PFSK-1 (cell line): ENCODE measurements around the gene VPS37B.

Experiments used
- FOXP2 ChIP-seq: optimal IDR thresholded peaks from 2 replicates; pipeline ENCODE3; 2011; ENCODE audit warnings: borderline replicate concordance, control low read depth, inconsistent platforms; ENCODE audit not compliant: insufficient read depth; ENCODE audit errors: extremely low read length, extremely low read depth
- POLR2AphosphoS5 ChIP-seq: IDR thresholded peaks from 2 replicates; pipeline ENCODE4 v1.6.1; 2012; ENCODE audit warnings: low read depth, mild to moderate bottlenecking, control low read depth, low read length, moderate library complexity
- SIN3A ChIP-seq: IDR thresholded peaks from 2 replicates; pipeline ENCODE4 v1.6.1; 2012; ENCODE audit warnings: mild to moderate bottlenecking, low read length, moderate library complexity, borderline replicate concordance; ENCODE audit not compliant: insufficient read depth
- TAF1 ChIP-seq: IDR thresholded peaks from 2 replicates; pipeline ENCODE4 v1.6.1; 2012; ENCODE audit warnings: low read length, control low read depth, borderline replicate concordance; ENCODE audit not compliant: insufficient read depth
- TF ChIP-seq, protein P1 (sequence below), 2 experiments: IDR thresholded peaks; 2 replicates each; pipeline versions ENCODE4 v1.6.1 to v1.8.0; 2011 to 2012; ENCODE audit warnings: low read depth in 2 of 2, low read length in 2 of 2, control low read depth in 1 of 2, inconsistent platforms in 1 of 2, mild to moderate bottlenecking in 1 of 2, moderate library complexity in 1 of 2; ENCODE audit not compliant: insufficient read depth in 1 of 2

Gene VPS37B

DNA sequence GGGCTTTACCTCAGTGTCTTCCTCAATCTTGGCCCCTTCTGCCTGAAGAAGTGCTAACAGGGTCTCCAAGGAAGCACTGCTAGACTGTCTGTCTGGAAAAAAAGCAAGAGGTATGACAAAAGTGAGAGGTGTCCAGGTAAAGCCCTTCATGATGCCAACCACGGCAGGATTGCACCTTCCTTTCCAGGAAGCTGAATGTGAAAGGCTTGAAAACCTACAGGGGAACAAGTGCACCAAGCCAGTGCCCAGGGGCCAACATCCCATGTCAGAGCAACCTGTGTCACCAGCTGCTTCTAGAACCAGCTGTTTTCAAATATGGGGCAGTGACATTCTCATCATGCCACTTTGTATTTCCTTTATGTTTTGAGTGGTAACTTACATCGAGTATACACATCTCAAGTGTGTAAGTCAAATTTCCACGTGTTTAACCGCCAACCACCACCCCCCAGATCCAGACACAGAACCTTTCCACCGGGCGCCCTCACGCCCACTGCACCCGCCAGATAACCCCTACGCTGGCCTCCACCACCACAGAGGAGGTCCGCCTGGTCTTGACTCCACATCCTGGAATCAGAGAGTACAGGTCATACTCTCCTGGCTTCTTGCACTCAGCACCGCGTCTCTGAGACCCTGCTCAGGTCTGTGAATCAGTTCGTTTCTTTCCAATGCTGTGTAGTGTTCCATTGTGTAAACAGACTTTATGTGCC, 27.3 kb downstream of the VPS37B start:
- no peak for TF ChIP-seq SIN3A
- TF ChIP-seq POLR2AphosphoS5 = no peak
- no peak for TF ChIP-seq TAF1
- TF ChIP-seq, protein P1, sequence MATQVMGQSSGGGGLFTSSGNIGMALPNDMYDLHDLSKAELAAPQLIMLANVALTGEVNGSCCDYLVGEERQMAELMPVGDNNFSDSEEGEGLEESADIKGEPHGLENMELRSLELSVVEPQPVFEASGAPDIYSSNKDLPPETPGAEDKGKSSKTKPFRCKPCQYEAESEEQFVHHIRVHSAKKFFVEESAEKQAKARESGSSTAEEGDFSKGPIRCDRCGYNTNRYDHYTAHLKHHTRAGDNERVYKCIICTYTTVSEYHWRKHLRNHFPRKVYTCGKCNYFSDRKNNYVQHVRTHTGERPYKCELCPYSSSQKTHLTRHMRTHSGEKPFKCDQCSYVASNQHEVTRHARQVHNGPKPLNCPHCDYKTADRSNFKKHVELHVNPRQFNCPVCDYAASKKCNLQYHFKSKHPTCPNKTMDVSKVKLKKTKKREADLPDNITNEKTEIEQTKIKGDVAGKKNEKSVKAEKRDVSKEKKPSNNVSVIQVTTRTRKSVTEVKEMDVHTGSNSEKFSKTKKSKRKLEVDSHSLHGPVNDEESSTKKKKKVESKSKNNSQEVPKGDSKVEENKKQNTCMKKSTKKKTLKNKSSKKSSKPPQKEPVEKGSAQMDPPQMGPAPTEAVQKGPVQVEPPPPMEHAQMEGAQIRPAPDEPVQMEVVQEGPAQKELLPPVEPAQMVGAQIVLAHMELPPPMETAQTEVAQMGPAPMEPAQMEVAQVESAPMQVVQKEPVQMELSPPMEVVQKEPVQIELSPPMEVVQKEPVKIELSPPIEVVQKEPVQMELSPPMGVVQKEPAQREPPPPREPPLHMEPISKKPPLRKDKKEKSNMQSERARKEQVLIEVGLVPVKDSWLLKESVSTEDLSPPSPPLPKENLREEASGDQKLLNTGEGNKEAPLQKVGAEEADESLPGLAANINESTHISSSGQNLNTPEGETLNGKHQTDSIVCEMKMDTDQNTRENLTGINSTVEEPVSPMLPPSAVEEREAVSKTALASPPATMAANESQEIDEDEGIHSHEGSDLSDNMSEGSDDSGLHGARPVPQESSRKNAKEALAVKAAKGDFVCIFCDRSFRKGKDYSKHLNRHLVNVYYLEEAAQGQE (IDR thresholded peaks at IDR 0.05; ENCODE audit: insufficient read depth in 1 of 2, low read depth in 2 of 2, low read length in 2 of 2) = no peak
- no peak for TF ChIP-seq FOXP2

DNA sequence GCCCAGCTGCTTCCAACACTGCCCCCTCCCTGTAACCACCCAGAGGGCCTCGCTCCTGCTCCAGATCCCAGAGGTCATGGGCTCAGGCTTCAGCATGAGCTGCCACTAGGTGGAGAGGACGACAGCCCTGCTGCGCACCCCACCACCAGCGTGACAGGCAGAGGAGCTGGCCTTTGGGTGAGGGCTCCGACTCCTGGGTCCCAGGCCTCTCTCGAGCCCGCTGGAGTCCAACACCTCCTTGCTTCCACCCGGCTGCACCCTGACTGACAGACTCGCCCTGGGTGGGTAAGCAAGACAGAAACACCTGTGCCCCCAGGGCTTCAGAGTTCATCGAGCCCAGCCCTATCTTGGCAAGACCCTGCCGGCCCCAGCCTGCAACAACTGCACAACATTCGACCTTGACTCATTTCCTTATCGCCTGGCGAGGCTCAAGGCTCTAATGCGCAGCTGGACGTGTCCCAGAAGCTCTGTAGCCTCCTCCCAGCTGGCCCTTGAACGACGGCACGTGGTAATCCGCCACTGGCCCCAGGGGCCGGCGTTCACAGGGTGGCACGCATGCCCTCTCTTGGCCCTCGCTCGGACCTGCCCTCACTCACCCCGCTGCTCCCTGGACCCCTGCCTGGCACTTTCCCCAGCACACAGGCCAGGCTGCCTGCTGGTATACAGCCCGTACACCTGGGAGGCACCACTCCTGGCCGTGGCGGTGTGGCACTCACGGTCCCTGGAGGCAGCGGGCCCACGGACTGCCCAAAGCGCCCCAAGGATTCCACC, 28.0 kb downstream of the VPS37B start:
- TF ChIP-seq, protein P1 (IDR thresholded peaks at IDR 0.05; ENCODE audit: insufficient read depth in 1 of 2, low read depth in 2 of 2, low read length in 2 of 2) = no peak
- TF ChIP-seq POLR2AphosphoS5 (no peak), SIN3A (no peak), FOXP2 (no peak), TAF1 (no peak)

DNA sequence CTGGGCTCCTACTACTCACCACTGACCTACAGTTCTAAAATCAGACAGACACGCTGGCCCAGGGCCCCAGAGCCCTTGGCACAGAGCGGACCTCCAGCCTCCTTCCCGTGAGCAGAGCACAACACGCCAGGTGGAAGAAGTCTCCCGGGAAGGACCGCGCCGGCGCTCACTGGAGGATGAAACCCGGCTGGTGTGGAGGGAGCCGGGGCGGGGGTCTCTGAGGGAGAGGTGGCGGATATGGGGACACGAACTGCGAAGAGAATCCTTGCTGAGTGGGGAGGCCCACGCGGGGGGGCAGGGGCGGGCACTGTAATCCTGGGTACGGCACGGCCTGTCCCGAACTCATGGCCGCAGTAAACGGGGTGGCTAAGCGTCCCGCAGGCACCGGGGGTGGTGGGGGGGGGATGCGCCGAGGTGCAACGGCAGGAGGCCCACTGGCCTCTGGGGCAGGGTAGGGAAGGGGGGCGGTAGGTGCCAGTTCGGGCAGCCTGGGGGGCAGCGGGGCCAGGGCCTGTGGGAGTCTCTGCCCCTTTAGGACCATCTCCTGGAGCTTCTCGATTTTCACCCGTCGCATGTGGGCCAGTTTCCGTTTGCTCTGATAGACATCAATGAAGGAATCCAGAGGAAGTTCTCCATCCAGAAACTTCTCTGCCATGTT, 28.8 kb downstream of the VPS37B start:
- TF ChIP-seq TAF1 (no peak), POLR2AphosphoS5 (no peak), FOXP2 (no peak), SIN3A (no peak)
- TF ChIP-seq, protein P1 (IDR thresholded peaks at IDR 0.05; ENCODE audit: insufficient read depth in 1 of 2, low read depth in 2 of 2, low read length in 2 of 2) = no peak

DNA sequence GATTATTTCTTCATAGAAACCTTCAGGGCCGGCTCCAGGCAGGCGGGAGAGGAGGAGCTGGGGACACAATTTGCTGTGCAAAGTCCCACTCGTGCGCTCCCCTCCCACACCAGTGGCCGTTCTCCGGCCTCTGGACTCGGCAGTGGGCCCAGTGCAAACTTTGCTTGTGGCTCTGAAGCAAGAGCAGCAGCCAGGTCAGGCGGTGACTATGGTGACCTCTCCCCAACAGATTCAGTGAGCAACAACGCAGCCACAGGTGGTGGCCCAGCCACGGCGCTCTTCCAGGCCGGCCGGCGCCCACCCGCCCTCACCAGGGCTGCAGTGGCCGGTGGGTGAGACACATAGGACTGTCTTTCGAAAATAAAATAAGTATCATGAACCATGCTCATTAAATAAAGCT, 29.5 kb downstream of the VPS37B start:
- TF ChIP-seq POLR2AphosphoS5 (no peak), SIN3A (no peak), TAF1 (no peak), FOXP2 (no peak)
- TF ChIP-seq, protein P1 (IDR thresholded peaks at IDR 0.05; ENCODE audit: insufficient read depth in 1 of 2, low read depth in 2 of 2, low read length in 2 of 2) = no peak
